Upper lobe of left lung (tissue), 4 donors: ENCODE measurements around the gene TRIP10.
"Not testable (repeated sequence)": the region's sequence is repeated elsewhere in the genome, so short reads cannot be mapped to it uniquely, and the experiment has no call there.

Experiments used
- EP300 ChIP-seq, 4 donors: sonication (generic); formaldehyde crosslinking; IDR thresholded peaks; one replicate each; pipeline ENCODE4 v1.5.1; 2017; ENCODE audit warnings: antibody characterized with exemption in 4 of 4, control low read depth in 2 of 4
- POLR2A ChIP-seq, 4 donors: fragments of 450-650 bp; IDR thresholded peaks; one replicate each; pipeline ENCODE4 v1.5.1; 2016 to 2017; ENCODE audit warnings: antibody characterized with exemption in 4 of 4, mild to moderate bottlenecking in 2 of 4
- POLR2AphosphoS5 ChIP-seq, 2 donors: sonication (generic); formaldehyde crosslinking; IDR thresholded peaks; one replicate each; pipeline ENCODE4 v1.5.1; 2017; ENCODE audit warnings: antibody characterized with exemption in 2 of 2
- TF ChIP-seq, protein P1 (sequence below), 6 experiments: fragments of 450-650 bp in 4 of 6; fragments of 200-600 bp in 2 of 6; sonication (generic) in 2 of 6; IDR thresholded peaks; one replicate each; pipeline ENCODE4 v1.5.1; 2016 to 2019; ENCODE audit warnings: antibody characterized with exemption in 6 of 6

DNA sequence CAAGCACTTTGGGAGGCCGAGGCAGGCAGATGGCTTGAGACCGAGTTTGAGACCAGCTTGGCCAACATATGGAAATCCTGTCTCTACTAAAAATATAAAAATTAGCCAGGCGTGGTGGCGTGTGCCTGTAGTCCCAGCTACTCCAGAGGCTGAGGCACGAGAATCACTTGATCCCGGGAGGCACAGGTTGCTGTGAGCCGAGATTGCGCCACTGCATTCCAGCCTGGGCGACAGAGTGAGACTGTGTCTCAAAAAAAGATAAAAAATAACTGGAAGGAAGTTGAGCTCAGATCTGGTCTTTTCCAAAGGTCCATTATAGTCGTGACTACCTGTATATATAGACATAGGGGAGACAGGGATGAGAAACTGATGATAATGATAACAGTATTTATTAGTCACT is 9.1 kb downstream of the TRIP10 start:
- TF ChIP-seq, protein P1, sequence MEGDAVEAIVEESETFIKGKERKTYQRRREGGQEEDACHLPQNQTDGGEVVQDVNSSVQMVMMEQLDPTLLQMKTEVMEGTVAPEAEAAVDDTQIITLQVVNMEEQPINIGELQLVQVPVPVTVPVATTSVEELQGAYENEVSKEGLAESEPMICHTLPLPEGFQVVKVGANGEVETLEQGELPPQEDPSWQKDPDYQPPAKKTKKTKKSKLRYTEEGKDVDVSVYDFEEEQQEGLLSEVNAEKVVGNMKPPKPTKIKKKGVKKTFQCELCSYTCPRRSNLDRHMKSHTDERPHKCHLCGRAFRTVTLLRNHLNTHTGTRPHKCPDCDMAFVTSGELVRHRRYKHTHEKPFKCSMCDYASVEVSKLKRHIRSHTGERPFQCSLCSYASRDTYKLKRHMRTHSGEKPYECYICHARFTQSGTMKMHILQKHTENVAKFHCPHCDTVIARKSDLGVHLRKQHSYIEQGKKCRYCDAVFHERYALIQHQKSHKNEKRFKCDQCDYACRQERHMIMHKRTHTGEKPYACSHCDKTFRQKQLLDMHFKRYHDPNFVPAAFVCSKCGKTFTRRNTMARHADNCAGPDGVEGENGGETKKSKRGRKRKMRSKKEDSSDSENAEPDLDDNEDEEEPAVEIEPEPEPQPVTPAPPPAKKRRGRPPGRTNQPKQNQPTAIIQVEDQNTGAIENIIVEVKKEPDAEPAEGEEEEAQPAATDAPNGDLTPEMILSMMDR (IDR thresholded peaks at IDR 0.05) = not testable (repeated sequence)
- TF ChIP-seq POLR2A, EP300 (IDR thresholded peaks at IDR 0.05): not testable (repeated sequence)
- TF ChIP-seq POLR2AphosphoS5 (IDR thresholded peaks at IDR 0.05) = peak in 1 of 2 donors; percentile 15
